Measurements from ENCODE around the gene LYST.
"Not testable (repeated sequence)": the region's sequence is repeated elsewhere in the genome, so short reads cannot be mapped to it uniquely, and the experiment has no call there.

LYST gene

GRCh38 chr1:235642011-235642942 lies 224.4 kb downstream of the LYST start:
- Mint-ChIP-seq H3K4me1 (peaks cover 30% of the 10 kb centered on the region), H3K27me3 (peaks cover 41% of the 10 kb centered on the region), H3K4me3 (peak overlapping the region; percentile 54)

GRCh38 chr1:235640580-235640979 lies 226.1 kb downstream of the LYST start:
- DNase-seq (no peak), ATAC-seq (no peak)
- Mint-ChIP-seq H3K36me3 (ENCODE audit: low read depth) (no peaks in the 10 kb centered on the region), H3K27me3 (peaks cover 25% of the 10 kb centered on the region), H3K4me3 (no peak overlapping the region), H3K9me3 (no peaks in the 10 kb centered on the region), H3K4me1 (peaks cover 30% of the 10 kb centered on the region), H3K27ac (no peak overlapping the region)

More at GRCh38 chr1:235642011-235642942, 224.4 kb downstream of the LYST start:
- H3K36me3 Mint-ChIP-seq (ENCODE audit: low read depth) = no peaks in the 10 kb centered on the region
- peak overlapping the region; percentile 91 for H3K27ac Mint-ChIP-seq
- H3K9me3 Mint-ChIP-seq = no peaks in the 10 kb centered on the region
- DNase-seq = peak; percentile 71
- peak; percentile 85 for ATAC-seq

GRCh38 chr1:235639226-235640205 lies 227.2 kb downstream of the LYST start:
- no peaks in the 10 kb centered on the region for H3K9me3 Mint-ChIP-seq
- no peak overlapping the region for H3K27ac Mint-ChIP-seq
- H3K27me3 Mint-ChIP-seq = peaks cover 19% of the 10 kb centered on the region
- DNase-seq (no peak), ATAC-seq (no peak)
- H3K36me3 Mint-ChIP-seq (ENCODE audit: low read depth) = no peaks in the 10 kb centered on the region
- no peak overlapping the region for H3K4me3 Mint-ChIP-seq
- H3K4me1 Mint-ChIP-seq = peaks cover 28% of the 10 kb centered on the region

GRCh38 chr1:235638612-235639011 lies 228.1 kb downstream of the LYST start:
- H3K4me1 Mint-ChIP-seq = peaks cover 25% of the 10 kb centered on the region
- H3K9me3 Mint-ChIP-seq; ATAC-seq; H3K27ac Mint-ChIP-seq; H3K36me3 Mint-ChIP-seq (ENCODE audit: low read depth); H3K4me3 Mint-ChIP-seq; DNase-seq: not testable (repeated sequence)
- H3K27me3 Mint-ChIP-seq = peaks cover 13% of the 10 kb centered on the region

GRCh38 chr1:235637756-235638534 lies 228.8 kb downstream of the LYST start:
- Mint-ChIP-seq H3K27me3 (peaks cover 9% of the 10 kb centered on the region), H3K4me3 (no peak overlapping the region), H3K36me3 (ENCODE audit: low read depth) (no peaks in the 10 kb centered on the region), H3K9me3 (no peaks in the 10 kb centered on the region), H3K27ac (no peak overlapping the region), H3K4me1 (peaks cover 20% of the 10 kb centered on the region)
- ATAC-seq (no peak), DNase-seq (no peak)

- peaks cover 8% of the 10 kb centered on the region for H3K27me3 Mint-ChIP-seq
- ATAC-seq = no peak
- no peaks in the 10 kb centered on the region for H3K9me3 Mint-ChIP-seq
- H3K4me1 Mint-ChIP-seq = peaks cover 13% of the 10 kb centered on the region
- H3K27ac Mint-ChIP-seq = no peak overlapping the region
- no peaks in the 10 kb centered on the region for H3K36me3 Mint-ChIP-seq (ENCODE audit: low read depth)
- no peak for DNase-seq
- no peak overlapping the region for H3K4me3 Mint-ChIP-seq
Observed at GRCh38 chr1:235635938-235636662, 230.6 kb downstream of the LYST start.

- no peaks in the 10 kb centered on the region for H3K36me3 Mint-ChIP-seq (ENCODE audit: low read depth)
- no peak overlapping the region for H3K27ac Mint-ChIP-seq
Observed at GRCh38 chr1:235632506-235633401, 234.0 kb downstream of the LYST start.

GRCh38 chr1:235631816-235632215 lies 234.9 kb downstream of the LYST start:
- H3K27ac Mint-ChIP-seq = no peak overlapping the region
- no peaks in the 10 kb centered on the region for H3K9me3 Mint-ChIP-seq
- H3K36me3 Mint-ChIP-seq (ENCODE audit: low read depth) = no peaks in the 10 kb centered on the region
- no peak overlapping the region for H3K4me3 Mint-ChIP-seq
- peaks cover 8% of the 10 kb centered on the region for H3K27me3 Mint-ChIP-seq
- no peak for DNase-seq
- peaks cover 10% of the 10 kb centered on the region for H3K4me1 Mint-ChIP-seq
- ATAC-seq = no peak

More at GRCh38 chr1:235632506-235633401, 234.0 kb downstream of the LYST start:
- Mint-ChIP-seq H3K4me1 (peaks cover 10% of the 10 kb centered on the region), H3K27me3 (peaks cover 7% of the 10 kb centered on the region), H3K4me3 (no peak overlapping the region), H3K9me3 (no peaks in the 10 kb centered on the region)
- DNase-seq (no peak), ATAC-seq (peak; percentile 56)

- Mint-ChIP-seq H3K4me1 (peaks cover 10% of the 10 kb centered on the region), H3K27me3 (peaks cover 22% of the 10 kb centered on the region), H3K4me3 (no peak overlapping the region), H3K36me3 (ENCODE audit: low read depth) (no peaks in the 10 kb centered on the region), H3K27ac (no peak overlapping the region), H3K9me3 (no peaks in the 10 kb centered on the region)
- DNase-seq = no peak
- ATAC-seq = no peak
Observed at GRCh38 chr1:235628316-235629005, 238.2 kb downstream of the LYST start.

- ATAC-seq (no peak), DNase-seq (no peak)
- Mint-ChIP-seq H3K4me3 (no peak overlapping the region), H3K27me3 (peaks cover 21% of the 10 kb centered on the region), H3K4me1 (no peaks in the 10 kb centered on the region), H3K27ac (no peak overlapping the region), H3K36me3 (ENCODE audit: low read depth) (no peaks in the 10 kb centered on the region), H3K9me3 (no peaks in the 10 kb centered on the region)
Observed at GRCh38 chr1:235625831-235626230, 240.9 kb downstream of the LYST start.

GRCh38 chr1:235625340-235625739 lies 241.4 kb downstream of the LYST start:
- DNase-seq = no peak
- Mint-ChIP-seq H3K4me1 (no peaks in the 10 kb centered on the region), H3K36me3 (ENCODE audit: low read depth) (no peaks in the 10 kb centered on the region), H3K9me3 (no peaks in the 10 kb centered on the region), H3K27me3 (peaks cover 21% of the 10 kb centered on the region), H3K27ac (no peak overlapping the region), H3K4me3 (no peak overlapping the region)
- ATAC-seq = no peak

GRCh38 chr1:235624721-235625333 lies 241.9 kb downstream of the LYST start:
- Mint-ChIP-seq H3K4me3 (no peak overlapping the region), H3K4me1 (no peaks in the 10 kb centered on the region), H3K27ac (no peak overlapping the region), H3K36me3 (ENCODE audit: low read depth) (no peaks in the 10 kb centered on the region), H3K27me3 (peaks cover 21% of the 10 kb centered on the region), H3K9me3 (no peaks in the 10 kb centered on the region)
- no peak for DNase-seq
- ATAC-seq = no peak
